GM19468 (cell line): ENCODE data around the gene PGGHG.
"Not testable (repeated sequence)": the region's sequence is repeated elsewhere in the genome, so short reads cannot be mapped to it uniquely, and the experiment has no call there.

Experiments used
- ATAC-seq: cut with Tn5 transposase; IDR thresholded peaks from one replicate; pipeline ENCODE4 v1.9.1; 2021; ENCODE audit warnings: mild to moderate bottlenecking, moderate library complexity, moderate number of reproducible peaks; ENCODE audit not compliant: unreplicated experiment; ENCODE audit errors: extremely low read depth

The PGGHG gene

DNA sequence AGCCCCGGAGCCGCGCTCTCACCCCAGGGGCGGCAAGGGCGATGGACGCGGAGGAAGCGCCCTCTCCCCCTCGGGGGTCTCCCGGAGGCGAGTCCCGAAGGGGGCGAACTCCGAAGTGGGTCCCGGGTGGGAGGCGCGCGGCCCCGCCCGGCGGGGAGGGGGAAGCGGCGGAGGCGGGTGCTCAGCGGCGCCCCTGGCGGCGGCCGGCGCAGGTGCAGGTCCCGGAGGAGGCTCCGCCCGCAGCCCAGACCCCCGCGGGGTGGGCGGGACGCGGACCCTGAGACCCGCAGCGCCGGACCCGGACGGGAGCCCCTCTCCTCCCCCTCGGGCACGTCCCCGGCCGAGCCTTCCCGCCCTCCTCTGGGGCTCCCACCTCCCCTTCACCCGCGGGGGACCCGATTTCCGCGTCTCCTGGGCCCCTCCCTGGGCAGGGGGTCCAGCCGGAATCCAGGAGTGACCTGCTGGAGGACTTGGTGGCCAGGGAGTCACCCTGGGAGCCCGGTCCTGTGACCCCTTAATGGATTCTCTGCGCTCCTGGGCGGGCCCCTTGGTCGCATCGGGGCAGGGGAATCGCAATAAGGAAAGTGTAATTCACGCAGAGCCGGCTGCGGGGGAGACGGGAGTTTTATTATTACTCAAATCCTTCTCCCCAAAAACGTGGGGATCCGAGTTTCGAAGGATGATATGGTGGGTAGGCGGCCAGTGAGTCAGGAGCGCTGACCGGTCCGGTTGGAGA is 22.3 kb downstream of the PGGHG start:
- not testable (repeated sequence) for ATAC-seq

DNA sequence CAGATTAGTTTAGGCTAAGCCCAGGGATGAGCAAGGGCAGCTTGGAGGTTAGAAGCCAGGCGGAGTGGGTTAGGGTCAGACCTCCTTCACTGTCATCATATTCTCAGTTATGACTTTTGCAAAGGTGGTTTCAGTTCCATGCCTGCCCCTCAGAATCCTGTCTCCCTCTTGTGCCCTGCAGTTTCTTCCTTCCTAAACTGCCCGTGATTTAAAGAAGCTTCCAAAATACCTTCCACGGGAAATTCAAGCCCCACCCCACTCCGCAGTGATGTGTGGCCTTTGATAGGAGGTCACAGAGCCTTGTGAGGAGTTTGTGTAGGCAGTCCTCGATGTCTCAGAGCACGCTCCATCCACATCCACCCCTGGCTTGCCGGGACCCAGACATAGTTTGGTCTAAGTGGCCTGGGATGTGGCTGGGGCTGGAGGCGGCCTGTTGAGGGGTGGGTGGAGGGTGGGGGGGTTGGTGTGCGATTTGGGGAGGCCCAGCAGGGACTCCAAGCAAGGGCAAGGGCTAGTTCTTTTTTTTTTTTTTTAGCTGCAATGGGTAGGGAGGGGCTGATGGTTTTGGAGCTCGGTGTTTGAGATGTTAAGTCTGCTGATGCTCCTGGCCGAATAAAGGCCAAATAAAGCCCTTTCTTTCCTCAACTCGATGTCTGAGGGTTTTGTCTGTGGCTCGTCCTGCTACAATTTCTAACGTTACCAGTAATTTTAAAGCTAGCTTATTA is 23.3 kb downstream of the PGGHG start:
- no peak for ATAC-seq

DNA sequence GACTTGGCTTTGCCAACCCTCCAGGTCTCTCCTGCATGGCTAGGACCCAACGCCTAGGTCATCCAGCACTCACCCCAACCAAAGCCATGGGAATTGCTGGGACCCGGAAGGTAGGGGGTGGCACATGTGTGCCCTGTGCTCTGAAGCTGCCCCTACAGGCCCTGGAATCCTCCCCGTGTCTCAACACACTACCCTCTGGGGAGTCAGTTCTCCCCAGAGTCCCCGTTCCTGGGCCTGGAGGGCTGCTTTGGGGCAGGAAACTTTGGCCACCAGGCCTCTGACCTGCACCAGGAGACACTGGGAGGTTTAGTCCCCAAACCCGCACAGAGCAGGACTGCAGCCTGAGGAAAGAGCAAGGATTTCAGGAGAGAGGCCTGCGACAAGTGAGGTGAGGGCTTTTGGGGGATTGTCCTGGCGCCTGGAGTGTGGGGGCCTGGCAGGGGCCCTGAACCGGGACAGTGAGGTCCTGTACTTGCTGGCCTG is 24.4 kb downstream of the PGGHG start:
- ATAC-seq: no peak

GRCh38 chr11:313787-314553 is 25.0 kb downstream of the PGGHG start, which contains the start of gene IFITM1:
Gene IFITM1 (plus strand): TSS chr11:314040. CDS start chr11:314171, 131 bp downstream.
- no peak for ATAC-seq

GRCh38 chr11:314554-314875 is 25.6 kb downstream of the PGGHG start:
- not testable (repeated sequence) for ATAC-seq

DNA sequence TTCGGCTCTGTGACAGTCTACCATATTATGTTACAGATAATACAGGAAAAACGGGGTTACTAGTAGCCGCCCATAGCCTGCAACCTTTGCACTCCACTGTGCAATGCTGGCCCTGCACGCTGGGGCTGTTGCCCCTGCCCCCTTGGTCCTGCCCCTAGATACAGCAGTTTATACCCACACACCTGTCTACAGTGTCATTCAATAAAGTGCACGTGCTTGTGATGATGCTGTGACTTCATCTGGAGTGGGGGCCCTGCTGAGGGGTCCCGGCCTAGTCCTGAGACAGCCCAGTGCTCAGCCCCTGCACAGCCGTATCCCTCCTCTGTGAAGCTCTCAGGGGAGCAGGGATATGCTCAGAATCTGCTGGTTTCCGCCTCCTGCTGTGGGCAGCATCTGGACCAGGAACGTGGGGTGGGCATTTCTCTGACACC is 26.1 kb downstream of the PGGHG start:
- ATAC-seq: no peak

GRCh38 chr11:315516-315994 is 26.6 kb downstream of the PGGHG start:
- no peak for ATAC-seq

DNA sequence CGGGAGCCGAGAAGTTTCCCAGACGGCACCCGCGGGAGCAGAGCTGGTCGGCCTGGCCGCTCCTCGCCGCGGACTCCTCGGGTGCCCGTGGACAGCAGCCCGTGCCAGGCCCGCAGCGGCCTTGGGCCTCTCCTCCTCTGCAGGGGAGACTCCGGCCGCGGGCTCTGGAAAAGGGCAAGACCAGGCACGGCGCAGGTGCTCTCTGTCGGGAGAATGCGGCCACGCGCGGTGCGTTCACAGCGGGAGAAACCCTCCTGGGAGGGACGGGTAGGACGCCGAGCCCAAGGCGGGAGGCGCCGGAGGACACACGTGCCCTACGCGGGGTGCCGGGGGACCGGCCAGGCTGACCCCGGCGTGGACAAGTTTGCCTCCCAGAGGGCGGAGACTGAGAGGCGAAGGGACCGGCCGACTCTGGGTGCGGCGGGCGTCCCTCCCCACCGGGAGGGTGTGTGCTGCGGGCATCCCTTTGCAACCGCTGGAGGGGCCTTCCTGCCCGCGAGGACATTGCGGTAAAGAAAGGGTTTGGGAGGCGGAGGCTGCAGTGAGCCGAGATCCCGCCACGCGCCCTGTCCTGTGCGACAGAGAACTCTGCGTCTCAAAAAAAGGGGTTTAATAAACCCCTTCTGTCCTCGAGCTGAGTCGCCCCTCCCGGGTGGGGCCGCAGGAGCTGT is 27.2 kb downstream of the PGGHG start:
- no peak for ATAC-seq

- ATAC-seq: no peak
These were observed 28.0 kb downstream of the PGGHG start for GRCh38 chr11:316891-317301.

GRCh38 chr11:317668-318404 is 28.9 kb downstream of the PGGHG start:
- ATAC-seq: not testable (repeated sequence)

DNA sequence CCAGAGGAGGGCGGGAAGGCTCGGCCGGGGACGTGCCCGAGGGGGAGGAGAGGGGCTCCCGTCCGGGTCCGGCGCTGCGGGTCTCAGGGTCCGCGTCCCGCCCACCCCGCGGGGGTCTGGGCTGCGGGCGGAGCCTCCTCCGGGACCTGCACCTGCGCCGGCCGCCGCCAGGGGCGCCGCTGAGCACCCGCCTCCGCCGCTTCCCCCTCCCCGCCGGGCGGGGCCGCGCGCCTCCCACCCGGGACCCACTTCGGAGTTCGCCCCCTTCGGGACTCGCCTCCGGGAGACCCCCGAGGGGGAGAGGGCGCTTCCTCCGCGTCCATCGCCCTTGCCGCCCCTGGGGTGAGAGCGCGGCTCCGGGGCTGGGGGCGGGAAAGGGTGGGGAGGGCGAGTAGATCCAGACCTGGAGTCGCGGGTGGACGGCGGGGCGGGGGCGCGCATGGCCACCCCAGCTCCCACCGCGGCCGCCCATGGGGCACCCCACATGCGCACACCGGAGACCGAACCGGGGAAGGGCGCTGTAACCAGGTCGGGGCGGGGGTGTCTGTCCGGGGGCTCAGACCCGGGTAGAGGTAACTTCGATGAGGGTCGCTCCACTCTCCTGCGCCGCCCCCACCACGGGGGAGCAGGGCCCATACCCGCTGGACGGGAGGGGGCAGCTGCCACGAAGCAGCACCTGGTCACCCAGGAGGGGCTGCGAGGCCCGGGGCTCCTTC is 29.6 kb downstream of the PGGHG start:
- not testable (repeated sequence) for ATAC-seq

DNA sequence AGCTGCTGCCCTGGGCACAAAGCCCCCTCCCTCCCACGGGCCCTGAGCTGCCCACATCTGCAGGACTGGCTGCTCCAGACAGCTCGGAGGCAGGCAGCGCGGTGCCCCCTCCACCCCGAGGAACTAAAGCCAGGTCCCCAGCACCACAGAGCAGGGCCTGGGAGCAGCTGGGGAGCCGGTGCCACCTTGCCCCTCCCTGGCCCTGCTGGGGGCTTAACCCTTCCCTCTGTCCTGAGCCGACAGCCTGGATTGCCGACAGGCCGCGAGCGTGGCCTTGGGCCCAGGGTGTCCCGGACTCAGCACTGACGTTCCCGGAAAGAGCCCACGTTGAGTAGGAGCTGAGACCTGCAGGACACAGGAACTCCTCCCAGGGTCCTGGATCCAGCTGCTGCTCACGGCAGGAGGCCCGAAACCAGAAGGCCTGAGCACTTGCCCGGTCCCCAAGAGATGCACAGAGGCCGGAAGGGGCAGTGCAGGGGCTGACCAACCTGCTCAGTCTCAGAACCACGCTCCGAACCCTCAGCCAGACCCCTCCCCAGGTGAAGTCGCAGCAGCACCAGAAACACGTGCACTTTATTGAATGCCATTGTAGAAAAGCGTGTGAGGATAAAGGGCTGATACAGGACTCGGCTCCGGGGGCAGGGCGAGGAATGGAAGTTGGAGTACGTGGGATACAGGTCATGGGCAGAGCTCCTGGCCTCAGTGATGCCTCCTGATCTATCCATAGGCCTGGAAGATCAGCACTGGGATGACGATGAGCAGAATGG is 30.4 kb downstream of the PGGHG start:
- not testable (repeated sequence) for ATAC-seq

GRCh38 chr11:319888-320273 is 31.0 kb downstream of the PGGHG start:
- not testable (repeated sequence) for ATAC-seq

DNA sequence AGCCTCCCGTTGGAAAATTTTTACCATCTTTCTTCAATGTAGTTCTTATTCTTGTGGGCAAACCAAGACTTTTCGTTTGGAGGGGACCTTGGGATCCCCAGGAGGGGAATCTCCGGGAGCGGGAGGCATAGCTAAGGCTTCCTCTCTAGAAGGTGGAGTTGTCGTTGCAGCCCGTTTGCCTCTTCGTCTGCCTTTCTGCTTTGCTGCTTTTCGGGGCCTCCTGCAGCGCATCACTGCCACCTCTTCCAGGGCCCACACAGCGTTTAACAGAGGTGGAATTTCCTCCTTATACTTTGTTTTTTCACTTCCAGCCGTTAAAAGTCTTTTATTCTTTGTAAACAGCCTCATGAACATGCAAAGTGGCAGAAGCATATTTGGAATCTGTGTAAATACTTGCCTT is 35.2 kb downstream of the PGGHG start:
- ATAC-seq: no peak

- ATAC-seq: not testable (repeated sequence)
These were observed 35.9 kb downstream of the PGGHG start for GRCh38 chr11:324593-325517.

DNA sequence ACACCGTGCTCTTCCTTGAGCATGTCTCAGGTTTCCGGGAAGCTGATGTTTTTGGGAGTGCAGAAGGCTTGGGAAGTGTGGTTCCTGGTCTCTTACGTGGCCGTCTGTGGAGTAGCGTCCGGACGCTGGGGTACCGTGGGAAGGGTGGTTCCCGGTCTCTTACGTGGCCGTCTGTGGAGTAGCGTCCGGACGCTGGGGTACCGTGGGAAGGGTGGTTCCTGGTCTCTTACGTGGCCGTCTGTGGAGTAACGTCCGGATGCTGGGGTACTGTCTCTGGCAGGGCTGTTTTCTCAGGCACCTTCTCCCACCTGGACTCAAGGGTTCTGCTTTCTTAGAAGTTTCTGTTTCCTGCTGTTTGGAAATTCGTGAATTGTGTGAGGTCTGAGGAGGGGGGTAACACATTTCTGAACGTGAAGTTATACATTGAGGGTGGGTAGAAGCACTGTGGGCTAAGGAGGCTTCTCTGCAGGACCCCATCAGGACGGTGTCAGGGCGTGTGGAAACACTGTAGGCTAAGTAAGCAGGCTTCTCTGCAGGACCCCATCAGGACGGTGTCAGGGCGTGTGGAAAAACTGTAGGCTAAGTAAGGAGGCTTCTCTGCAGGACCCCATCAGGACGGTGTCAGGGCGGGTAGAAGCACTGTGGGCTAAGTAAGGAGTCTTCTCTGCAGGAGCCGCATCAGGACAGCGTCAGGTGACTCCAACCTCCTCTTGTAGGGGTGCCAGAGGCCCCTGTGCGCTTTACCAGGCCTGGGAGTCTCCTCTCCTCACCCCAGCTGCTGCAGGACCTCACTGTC is 37.1 kb downstream of the PGGHG start:
- ATAC-seq: no peak

DNA sequence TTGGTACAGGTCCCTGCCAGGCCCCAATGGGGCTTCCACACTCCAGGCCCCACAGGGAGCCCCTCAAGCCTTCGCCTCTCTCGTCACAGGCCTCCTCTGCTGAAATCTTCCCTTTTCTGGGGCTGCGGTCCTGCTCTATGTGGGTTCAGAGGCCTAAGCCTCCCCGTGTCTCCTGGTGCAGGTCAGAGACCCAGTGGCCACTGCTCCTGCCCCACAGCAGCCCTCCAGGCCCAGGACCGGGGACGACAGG is 37.6 kb downstream of the PGGHG start:
- no peak for ATAC-seq
